CD8-positive, alpha-beta memory T cell (primary cell): ENCODE data around the gene PSTPIP1. TPM values are rescaled to one million over a fixed set of nuclear protein-coding genes. Genes with fewer than 3 reads are reported as not detected.

Source experiments
- CTCF ChIA-PET: fragments of 350-600 bp; sonication (Branson Sonifier 250); formaldehyde crosslinking; loops from one replicate; lab custom pipeline; 2021; ENCODE audit warnings: antibody characterized with exemption; lab: Charles Lee
- POLR2A ChIA-PET: fragments of 350-600 bp; sonication (Branson Sonifier 250); formaldehyde crosslinking; loops from one replicate; lab custom pipeline; 2021; ENCODE audit warnings: antibody characterized with exemption; lab: Charles Lee
- DNase-seq, 5 donors: peaks; one replicate each; pipeline versions ENCODE4 v3.0.0 to v3.0.0-alpha.2; 2020 to 2022; ENCODE audit warnings: mixed read lengths in 1 of 5
- H3K27ac ChIP-seq: one replicate; pipeline ENCODE4 v1.7.0; 2013; ENCODE audit warnings: low read depth, mild to moderate bottlenecking, low read length, moderate library complexity
- H3K27me3 ChIP-seq: 2 replicates; pipeline ENCODE4 v1.7.0; 2013; ENCODE audit warnings: low read length, mild to moderate bottlenecking; ENCODE audit not compliant: insufficient read depth, poor library complexity, severe bottlenecking
- H3K36me3 ChIP-seq: 2 replicates; pipeline ENCODE4 v1.7.0; 2013; ENCODE audit warnings: mild to moderate bottlenecking, low read length, moderate library complexity; ENCODE audit not compliant: insufficient read depth
- H3K4me1 ChIP-seq: 2 replicates; pipeline ENCODE4 v1.7.0; 2013; ENCODE audit warnings: mild to moderate bottlenecking, low read length, moderate library complexity; ENCODE audit not compliant: insufficient read depth
- H3K4me3 ChIP-seq: 2 replicates; pipeline ENCODE4 v1.7.0; 2013; ENCODE audit warnings: mild to moderate bottlenecking, low read length
- H3K9me3 ChIP-seq: 2 replicates; pipeline ENCODE4 v1.7.0; 2013; ENCODE audit warnings: mild to moderate bottlenecking, low read length
- H3K27ac Mint-ChIP-seq, 8 donors: one replicate each; pipeline ENCODE4 v1.8.0; 2020 to 2021; ENCODE audit warnings: mixed read lengths in 8 of 8, mild to moderate bottlenecking in 6 of 8, inconsistent platforms in 3 of 8, moderate library complexity in 3 of 8
- H3K27me3 Mint-ChIP-seq, 2 donors: one replicate each; pipeline ENCODE4 v1.8.0; 2020 to 2021; ENCODE audit warnings: mixed read lengths in 2 of 2, mild to moderate bottlenecking in 1 of 2, moderate library complexity in 1 of 2
- H3K36me3 Mint-ChIP-seq, 3 donors: one replicate each; pipeline ENCODE4 v1.8.0; 2020 to 2021; ENCODE audit warnings: mixed read lengths in 3 of 3, inconsistent platforms in 1 of 3, mild to moderate bottlenecking in 1 of 3
- H3K4me1 Mint-ChIP-seq, 3 donors: one replicate each; pipeline ENCODE4 v1.8.0; 2020 to 2021; ENCODE audit warnings: mixed read lengths in 3 of 3, inconsistent platforms in 1 of 3, mild to moderate bottlenecking in 1 of 3
- H3K4me3 Mint-ChIP-seq, 7 donors: one replicate each; pipeline ENCODE4 v1.8.0; 2020 to 2021; ENCODE audit warnings: mixed read lengths in 7 of 7, mild to moderate bottlenecking in 6 of 7, moderate library complexity in 4 of 7, inconsistent platforms in 2 of 7
- H3K9me3 Mint-ChIP-seq, 5 donors: one replicate each; pipeline ENCODE4 v1.8.0; 2020 to 2022; ENCODE audit warnings: mixed read lengths in 5 of 5, mild to moderate bottlenecking in 3 of 5, moderate library complexity in 2 of 5, inconsistent platforms in 1 of 5
- polyA plus RNA-seq: library from polyadenylated mRNA; unstranded; fragments of 300-500 nt; fragmentation: Illumina TruSeq; gene quantifications from one replicate; pipeline ENCODE4 v1.2.3, GENCODE V29; 2021
- total RNA-seq, 2 experiments: library from RNA; stranded (reverse); gene quantifications; one replicate each; pipeline ENCODE4 v1.2.3, GENCODE V29; 2021

The PSTPIP1 gene
- total and polyA plus RNA-seq, 3 experiments from 2014 or later, result 83.1 to 127 (median 123) TPM

GRCh38 chr15:77059786-77060361, 64.9 kb downstream of the PSTPIP1 start:
- Mint-ChIP-seq H3K4me1 (peaks cover 19 to 36% (median 35%) of the 10 kb centered on the region in 3 donors), H3K27ac (peak overlapping the region in 2 of 8 donors; percentile 10 to 31), H3K9me3 (no peaks in the 10 kb centered on the region), H3K36me3 (peaks cover 0 to 2% (median 1%) of the 10 kb centered on the region in 3 donors), H3K27me3 (peaks cover 0 to 1% of the 10 kb centered on the region in 2 donors), H3K4me3 (peak overlapping the region in 1 of 7 donors; percentile 16)
- Histone ChIP-seq H3K36me3 (no peaks in the 10 kb centered on the region), H3K27ac (no peak overlapping the region), H3K9me3 (no peaks in the 10 kb centered on the region), H3K27me3 (no peaks in the 10 kb centered on the region), H3K4me1 (no peaks in the 10 kb centered on the region), H3K4me3 (no peak overlapping the region)
- ChIA-PET CTCF (interaction anchor here (1.0 to 1.9 kb wide), 5 partner anchors 10 to 483 kb away, joined by 3 to 4 read pairs (median 3); no protein-coding TSS in a partner anchor), POLR2A (interaction anchor here (1.2 kb wide), 1 partner anchor 46 kb away, joined by 4 read pairs; no protein-coding TSS in a partner anchor)
- no peak for DNase-seq

- H3K36me3 ChIP-seq, result no peaks in the 10 kb centered on the region
- H3K27me3 Mint-ChIP-seq, result peaks cover 0 to 1% of the 10 kb centered on the region in 2 donors
- H3K36me3 Mint-ChIP-seq, result peaks cover 0 to 2% (median 1%) of the 10 kb centered on the region in 3 donors
- no peaks in the 10 kb centered on the region for H3K9me3 Mint-ChIP-seq
- H3K4me1 ChIP-seq, result no peaks in the 10 kb centered on the region
- no peaks in the 10 kb centered on the region for H3K9me3 ChIP-seq
- ChIA-PET POLR2A (interaction anchor here (0.8 to 1.2 kb wide), 2 partner anchors 10 to 47 kb away, joined by 4 to 5 read pairs; partner anchors contain the start of gene TSPAN3), CTCF (interaction anchor here (1.0 to 1.9 kb wide), 6 partner anchors 10 to 483 kb away, joined by 3 to 4 read pairs (median 3); partner anchors contain the start of gene TSPAN3)
- DNase-seq, result no peak
- peaks cover 19 to 36% (median 35%) of the 10 kb centered on the region in 3 donors for H3K4me1 Mint-ChIP-seq
- H3K27ac Mint-ChIP-seq, result no peak overlapping the region
- no peak overlapping the region for H3K4me3 Mint-ChIP-seq
- no peaks in the 10 kb centered on the region for H3K27me3 ChIP-seq
- H3K27ac ChIP-seq, result no peak overlapping the region
- no peak overlapping the region for H3K4me3 ChIP-seq
These were observed 65.6 kb downstream of the PSTPIP1 start for GRCh38 chr15:77060546-77060945.

- ChIA-PET CTCF (interaction anchor here (0.8 kb wide), 1 partner anchor 132 kb away, joined by 3 read pairs; no protein-coding TSS in a partner anchor), POLR2A (no interaction called here)
- peaks cover 0 to 3% of the 10 kb centered on the region in 2 donors for H3K27me3 Mint-ChIP-seq
- H3K4me3 Mint-ChIP-seq, result no peak overlapping the region
- no peak for DNase-seq
- Histone ChIP-seq H3K4me3 (no peak overlapping the region), H3K9me3 (no peaks in the 10 kb centered on the region), H3K36me3 (no peaks in the 10 kb centered on the region), H3K27ac (no peak overlapping the region), H3K4me1 (no peaks in the 10 kb centered on the region), H3K27me3 (no peaks in the 10 kb centered on the region)
- peaks cover 16 to 41% (median 38%) of the 10 kb centered on the region in 3 donors for H3K4me1 Mint-ChIP-seq
- no peaks in the 10 kb centered on the region for H3K36me3 Mint-ChIP-seq
- H3K9me3 Mint-ChIP-seq, result no peaks in the 10 kb centered on the region
- H3K27ac Mint-ChIP-seq, result no peak overlapping the region
These were observed 68.3 kb downstream of the PSTPIP1 start for GRCh38 chr15:77063249-77063648.

GRCh38 chr15:77064063-77064462, 69.1 kb downstream of the PSTPIP1 start:
- H3K4me1 Mint-ChIP-seq, result peaks cover 17 to 42% (median 38%) of the 10 kb centered on the region in 3 donors
- Histone ChIP-seq H3K27me3 (no peaks in the 10 kb centered on the region), H3K4me1 (no peaks in the 10 kb centered on the region), H3K4me3 (no peak overlapping the region), H3K9me3 (no peaks in the 10 kb centered on the region), H3K36me3 (no peaks in the 10 kb centered on the region), H3K27ac (peak overlapping the region; percentile 20)
- no peaks in the 10 kb centered on the region for H3K36me3 Mint-ChIP-seq
- no peak overlapping the region for H3K4me3 Mint-ChIP-seq
- H3K27me3 Mint-ChIP-seq, result peaks cover 0 to 3% of the 10 kb centered on the region in 2 donors
- no peaks in the 10 kb centered on the region for H3K9me3 Mint-ChIP-seq
- POLR2A ChIA-PET, result no interaction called here
- CTCF ChIA-PET, result no interaction called here
- H3K27ac Mint-ChIP-seq, result no peak overlapping the region
- DNase-seq, result no peak

- Histone ChIP-seq H3K27me3 (no peaks in the 10 kb centered on the region), H3K9me3 (no peaks in the 10 kb centered on the region), H3K4me3 (no peak overlapping the region), H3K36me3 (no peaks in the 10 kb centered on the region), H3K4me1 (peaks cover 3% of the 10 kb centered on the region), H3K27ac (peak overlapping the region; percentile 20)
- Mint-ChIP-seq H3K4me1 (peaks cover 17 to 43% (median 37%) of the 10 kb centered on the region in 3 donors), H3K9me3 (peaks cover 0 to 2% (median 0%) of the 10 kb centered on the region in 5 donors), H3K27me3 (peaks cover 0 to 6% of the 10 kb centered on the region in 2 donors), H3K27ac (no peak overlapping the region), H3K36me3 (peaks cover 0 to 2% (median 0%) of the 10 kb centered on the region in 3 donors), H3K4me3 (no peak overlapping the region)
- ChIA-PET POLR2A (no interaction called here), CTCF (no interaction called here)
- DNase-seq, result no peak
These were observed 69.8 kb downstream of the PSTPIP1 start for GRCh38 chr15:77064539-77065308.

GRCh38 chr15:77066971-77067690, 72.2 kb downstream of the PSTPIP1 start:
- H3K9me3 Mint-ChIP-seq, result peaks cover 0 to 2% (median 0%) of the 10 kb centered on the region in 5 donors
- no peak overlapping the region for H3K27ac Mint-ChIP-seq
- Histone ChIP-seq H3K27ac (no peak overlapping the region), H3K27me3 (no peaks in the 10 kb centered on the region), H3K9me3 (no peaks in the 10 kb centered on the region), H3K4me1 (peaks cover 14% of the 10 kb centered on the region), H3K36me3 (no peaks in the 10 kb centered on the region), H3K4me3 (no peak overlapping the region)
- POLR2A ChIA-PET, result no interaction called here
- peaks cover 22 to 39% (median 38%) of the 10 kb centered on the region in 3 donors for H3K4me1 Mint-ChIP-seq
- H3K4me3 Mint-ChIP-seq, result peak overlapping the region in 1 of 7 donors; percentile 36
- H3K27me3 Mint-ChIP-seq, result peaks cover 0 to 6% of the 10 kb centered on the region in 2 donors
- CTCF ChIA-PET, result interaction anchor here (1.0 kb wide), 1 partner anchor 15 kb away, joined by 3 read pairs; no protein-coding TSS in a partner anchor
- H3K36me3 Mint-ChIP-seq, result peaks cover 0 to 5% (median 0%) of the 10 kb centered on the region in 3 donors
- DNase-seq, result no peak

GRCh38 chr15:77067691-77068367, 72.9 kb downstream of the PSTPIP1 start:
- no peaks in the 10 kb centered on the region for H3K27me3 ChIP-seq
- Mint-ChIP-seq H3K9me3 (peaks cover 0 to 2% (median 0%) of the 10 kb centered on the region in 5 donors), H3K27ac (no peak overlapping the region), H3K4me3 (peak overlapping the region in 1 of 7 donors; percentile 36), H3K27me3 (peaks cover 0 to 5% of the 10 kb centered on the region in 2 donors), H3K36me3 (peaks cover 0 to 5% (median 0%) of the 10 kb centered on the region in 3 donors), H3K4me1 (peaks cover 22 to 37% (median 36%) of the 10 kb centered on the region in 3 donors)
- DNase-seq, result no peak
- POLR2A ChIA-PET, result no interaction called here
- CTCF ChIA-PET, result interaction anchor here (1.1 kb wide), 1 partner anchor 22 kb away, joined by 3 read pairs; no protein-coding TSS in a partner anchor
- H3K9me3 ChIP-seq, result no peaks in the 10 kb centered on the region
- H3K27ac ChIP-seq, result no peak overlapping the region
- H3K36me3 ChIP-seq, result no peaks in the 10 kb centered on the region
- H3K4me1 ChIP-seq, result peaks cover 14% of the 10 kb centered on the region
- no peak overlapping the region for H3K4me3 ChIP-seq
